ENCODE results near the gene CDK2AP2. TPM values are rescaled to one million over a fixed set of nuclear protein-coding genes. Genes with fewer than 3 reads are reported as not detected.
"Not testable (repeated sequence)": the region's sequence is repeated elsewhere in the genome, so short reads cannot be mapped to it uniquely, and the experiment has no call there.

The CDK2AP2 gene
- total and polyA plus RNA-seq, 2 donors (not counting 3 experiments of a cell fraction or from before 2014, with no cell fraction given) = 81.2 to 143 TPM

GRCh38 chr11:67482275-67482826 is 25.6 kb downstream of the CDK2AP2 start:
- dilution Hi-C loops (cut with MboI; ENCODE audit: extremely low pct_ligation_motif_present, low sequenced_read_pairs) (no loop called here), intact Hi-C loops (cut with micrococcal nuclease) (no loop called here)
- no peak for FAIRE-seq
- TF ChIP-seq CTCF (IDR thresholded peaks at IDR 0.05; ENCODE audit: extremely low read depth in 1 of 2, insufficient read depth in 1 of 2, low read depth in 1 of 2, low read length in 2 of 2) (no peak), MYC (IDR thresholded peaks at IDR 0.05; ENCODE audit: low read depth, low read length) (no peak), EZH2 (IDR thresholded peaks at IDR 0.05; ENCODE audit: borderline replicate concordance, low read depth, low read length, severe bottlenecking) (no peak), POLR2A (IDR thresholded peaks at IDR 0.05; ENCODE audit: low read depth, low read length) (no peak), MAX (IDR thresholded peaks at IDR 0.05; ENCODE audit: insufficient read depth, insufficient read length) (no peak), FOS (IDR thresholded peaks at IDR 0.05; ENCODE audit: borderline replicate concordance, insufficient read depth, low read length) (no peak), GATA2 (IDR thresholded peaks at IDR 0.05; ENCODE audit: insufficient read depth, insufficient read length, low read depth, low read length) (no peak), POLR2AphosphoS5 (IDR thresholded peaks at IDR 0.05; ENCODE audit: insufficient read depth, low read depth, low read length) (no peak), JUN (IDR thresholded peaks at IDR 0.05; ENCODE audit: borderline replicate concordance, insufficient read depth, insufficient read length, low read depth) (no peak)
- DNase-seq (ENCODE audit: low read depth, low spot score) = no peak
- no peaks in the 10 kb centered on the region for H3K4me1 ChIP-seq (ENCODE audit: control insufficient read depth, extremely low read depth, insufficient read depth, low read length)
- peak overlapping the region; percentile 59 for H2AFZ ChIP-seq (ENCODE audit: low read depth, low read length)
- no peaks in the 10 kb centered on the region for H4K20me1 ChIP-seq (replicated peaks; ENCODE audit: control insufficient read depth, extremely low read depth, insufficient read depth, low read length)
- ChIA-PET CTCF (interaction anchor here (0.7 to 1.2 kb wide), 4 partner anchors 10 to 81 kb away, joined by 3 to 11 read pairs (median 4); partner anchors contain the start of genes GPR152 and PPP1CA), POLR2A (interaction anchor here (0.9 kb wide), 1 partner anchor 81 kb away, joined by 3 read pairs; the partner anchor contains the start of gene PPP1CA)
- peak overlapping the region; percentile 84 for H3K4me2 ChIP-seq (ENCODE audit: insufficient read depth, low read length)
- no peaks in the 10 kb centered on the region for H3K9me1 ChIP-seq (replicated peaks; ENCODE audit: control insufficient read depth, extremely low read depth, insufficient read depth, low read length)
- H3K27me3 ChIP-seq (ENCODE audit: control insufficient read depth in 2 of 2, insufficient read depth in 2 of 2, low read length in 2 of 2) = no peaks in the 10 kb centered on the region
- no peaks in the 10 kb centered on the region for H3K79me2 ChIP-seq (ENCODE audit: control insufficient read depth, insufficient read depth, low read length)
- H3K9me3 ChIP-seq (replicated peaks; ENCODE audit: control insufficient read depth, insufficient read depth, low read length) = no peaks in the 10 kb centered on the region
- H3K4me3 ChIP-seq (replicated peaks in 1 of 3; ENCODE audit: insufficient read depth in 1 of 3, low read depth in 1 of 3, low read length in 3 of 3) = peak overlapping the region; percentile 29 to 72 (median 46)
- TSS peak; percentile 90 for BruUV-seq (replicated peaks)
- peak overlapping the region; percentile 66 for H3K9ac ChIP-seq (replicated peaks; ENCODE audit: extremely low read depth, insufficient read depth, low read length)
- peaks cover 0 to 1% of the 10 kb centered on the region in 2 experiments for H3K36me3 ChIP-seq (ENCODE audit: control insufficient read depth in 2 of 2, extremely low read depth in 1 of 2, insufficient read depth in 2 of 2, low read length in 2 of 2)
- peak overlapping the region; percentile 40 for H3K27ac ChIP-seq (ENCODE audit: insufficient read depth, low read depth, low read length)

- H3K27ac ChIP-seq (ENCODE audit: insufficient read depth, low read depth, low read length); H3K9ac ChIP-seq (replicated peaks; ENCODE audit: extremely low read depth, insufficient read depth, low read length); POLR2A ChIA-PET; H3K9me3 ChIP-seq (replicated peaks; ENCODE audit: control insufficient read depth, insufficient read depth, low read length); H2AFZ ChIP-seq (ENCODE audit: low read depth, low read length); H3K9me1 ChIP-seq (replicated peaks; ENCODE audit: control insufficient read depth, extremely low read depth, insufficient read depth, low read length); H3K27me3 ChIP-seq (ENCODE audit: control insufficient read depth in 2 of 2, insufficient read depth in 2 of 2, low read length in 2 of 2); H3K79me2 ChIP-seq (ENCODE audit: control insufficient read depth, insufficient read depth, low read length); intact Hi-C loops (cut with micrococcal nuclease); H3K4me1 ChIP-seq (ENCODE audit: control insufficient read depth, extremely low read depth, insufficient read depth, low read length); dilution Hi-C loops (cut with MboI; ENCODE audit: extremely low pct_ligation_motif_present, low sequenced_read_pairs); H3K4me3 ChIP-seq (replicated peaks in 1 of 3; ENCODE audit: insufficient read depth in 1 of 3, low read depth in 1 of 3, low read length in 3 of 3); H4K20me1 ChIP-seq (replicated peaks; ENCODE audit: control insufficient read depth, extremely low read depth, insufficient read depth, low read length); H3K4me2 ChIP-seq (ENCODE audit: insufficient read depth, low read length); H3K36me3 ChIP-seq (ENCODE audit: control insufficient read depth in 2 of 2, extremely low read depth in 1 of 2, insufficient read depth in 2 of 2, low read length in 2 of 2); BruUV-seq (replicated peaks); FAIRE-seq; DNase-seq (ENCODE audit: low read depth, low spot score): not testable (repeated sequence)
- CTCF ChIA-PET = interaction anchor here (1.1 kb wide), 1 partner anchor 107 kb away, joined by 5 read pairs; no protein-coding TSS in a partner anchor
These were observed 30.5 kb downstream of the CDK2AP2 start for GRCh38 chr11:67477344-67478050.

All from endothelial cell of umbilical vein (primary cell).